Gastrocnemius medialis (tissue), 4 donors: ENCODE measurements around the gene TCP11L2. TPM values are rescaled to one million over a fixed set of nuclear protein-coding genes. Genes with fewer than 3 reads are reported as not detected.
"Not testable (repeated sequence)": the region's sequence is repeated elsewhere in the genome, so short reads cannot be mapped to it uniquely, and the experiment has no call there.

Experiments
- ATAC-seq, 2 donors: fragments of 150-250 bp; one replicate each; pipeline ENCODE4 v1.9.1; 2016
- DNase-seq, 2 donors: peaks; one replicate each; pipeline ENCODE4 v3.0.0-alpha.2; 2019
- H3K27ac ChIP-seq, 4 donors: fragments of 200-600 bp; sonication (generic); 1 replicate in 1 of 4; 2 replicates in 3 of 4; pipeline ENCODE4 v1.5.1; 2016 to 2018; ENCODE audit warnings: mild to moderate bottlenecking in 2 of 4, moderate library complexity in 1 of 4
- H3K27me3 ChIP-seq, 3 donors: fragments of 200-600 bp; sonication (generic) in 2 of 3; 1 replicate in 1 of 3; 2 replicates in 2 of 3; pipeline versions ENCODE4 v1.5.1 to v1.6.0; 2016 to 2019; ENCODE audit warnings: mild to moderate bottlenecking in 1 of 3, moderate library complexity in 1 of 3
- H3K36me3 ChIP-seq, 2 donors: fragments of 200-600 bp; sonication (generic) in 1 of 2; one replicate each; pipeline ENCODE4 v1.5.1; 2017 to 2018
- H3K4me1 ChIP-seq, 2 donors: fragments of 200-600 bp; sonication (generic) in 1 of 2; one replicate each; pipeline ENCODE4 v1.5.1; 2016 to 2017; ENCODE audit warnings: mild to moderate bottlenecking in 2 of 2
- H3K4me3 ChIP-seq, 4 donors: fragments of 200-600 bp; sonication (generic) in 3 of 4; 1 replicate in 1 of 4; 2 replicates in 3 of 4; pipeline ENCODE4 v1.5.1; 2016 to 2019; ENCODE audit warnings: mild to moderate bottlenecking in 2 of 4
- H3K9me3 ChIP-seq, 3 donors: fragments of 200-600 bp; sonication (generic) in 2 of 3; 1 replicate in 1 of 3; 2 replicates in 2 of 3; pipeline ENCODE4 v1.5.1; 2016 to 2019
- CTCF ChIP-seq, 5 experiments: fragments of 450-650 bp in 3 of 5; fragments of 200-600 bp in 2 of 5; sonication (generic) in 2 of 5; IDR thresholded peaks in 4 of 5; conservative IDR thresholded peaks in 1 of 5; 1 replicate in 4 of 5; 2 replicates in 1 of 5; pipeline ENCODE4 v1.5.1; 2016 to 2019; ENCODE audit warnings: antibody characterized with exemption in 5 of 5, mild to moderate bottlenecking in 3 of 5, moderate library complexity in 3 of 5
- POLR2A ChIP-seq, 2 donors: fragments of 450-650 bp; IDR thresholded peaks; one replicate each; pipeline ENCODE4 v1.6.1; 2017; ENCODE audit warnings: antibody characterized with exemption in 2 of 2, mild to moderate bottlenecking in 2 of 2, moderate library complexity in 2 of 2
- in situ Hi-C, 4 donors: fragments of 200-750 bp; cut with MboI; loops; one replicate each; pipeline versions ENCODE4 v1.15.0 to v1.8.0; 2017; ENCODE audit warnings: low sequenced_read_pairs in 4 of 4
- intact Hi-C: fragments of 100-400 bp; cut with DNase I; formaldehyde crosslinking; loops from one replicate; pipeline ENCODE4 v1.15.1; 2023; ENCODE audit warnings: low total_unique reads
- total RNA-seq, 4 donors: library from RNA; depleted of rRNA; stranded (reverse); fragments of >200 nt; gene quantifications; one replicate each; pipeline versions ENCODE4 v1.1.0 to v1.2.3, GENCODE V29; 2016

TCP11L2 gene
- total RNA-seq, 4 donors from 2014 or later, result 39.1 to 51.7 (median 43.9) TPM

- no peak for ATAC-seq
These were observed 76.3 kb downstream of the TCP11L2 start for GRCh38 chr12:106378788-106379187.

GRCh38 chr12:106380954-106381353 is 78.4 kb downstream of the TCP11L2 start:
- in situ Hi-C loops, result loop anchor here (10.0 to 25.0 kb wide), 4 partner anchors 456 to 731 kb away; no protein-coding TSS in a partner anchor
- ATAC-seq (no peak), DNase-seq (no peak)
- Histone ChIP-seq H3K36me3 (peaks cover 0 to 52% of the 10 kb centered on the region in 2 donors), H3K27ac (no peak overlapping the region), H3K9me3 (no peaks in the 10 kb centered on the region), H3K4me1 (no peaks in the 10 kb centered on the region), H3K27me3 (no peaks in the 10 kb centered on the region), H3K4me3 (no peak overlapping the region)
- intact Hi-C loops, result loop anchor here (10.0 kb wide), 1 partner anchor 464 kb away; no protein-coding TSS in a partner anchor
- TF ChIP-seq CTCF (IDR thresholded peaks at IDR 0.05 in 4 of 5, conservative IDR thresholded peaks at IDR 0.05 in 1 of 5) (no peak), POLR2A (IDR thresholded peaks at IDR 0.05) (no peak)

More at GRCh38 chr12:106378788-106379187, 76.3 kb downstream of the TCP11L2 start:
- H3K9me3 ChIP-seq, result no peaks in the 10 kb centered on the region
- no peaks in the 10 kb centered on the region for H3K27me3 ChIP-seq
- H3K4me3 ChIP-seq, result no peak overlapping the region
- DNase-seq, result no peak
- in situ Hi-C loops (loop anchor here in 3 of 4 donors (25.0 kb wide), 2 partner anchors 459 to 734 kb away; no protein-coding TSS in a partner anchor), intact Hi-C loops (no loop called here)
- TF ChIP-seq POLR2A (IDR thresholded peaks at IDR 0.05) (no peak), CTCF (IDR thresholded peaks at IDR 0.05 in 4 of 5, conservative IDR thresholded peaks at IDR 0.05 in 1 of 5) (no peak)
- H3K36me3 ChIP-seq, result peaks cover 0 to 55% of the 10 kb centered on the region in 2 donors
- H3K27ac ChIP-seq, result no peak overlapping the region
- no peaks in the 10 kb centered on the region for H3K4me1 ChIP-seq

GRCh38 chr12:106381866-106382265 is 79.3 kb downstream of the TCP11L2 start:
- ATAC-seq, H3K4me3 ChIP-seq, DNase-seq, H3K4me1 ChIP-seq, H3K27me3 ChIP-seq, H3K9me3 ChIP-seq, H3K27ac ChIP-seq: not testable (repeated sequence)
- peaks cover 0 to 42% of the 10 kb centered on the region in 2 donors for H3K36me3 ChIP-seq
- in situ Hi-C loops (loop anchor here (10.0 to 25.0 kb wide), 4 partner anchors 455 to 730 kb away; no protein-coding TSS in a partner anchor), intact Hi-C loops (loop anchor here (10.0 kb wide), 1 partner anchor 463 kb away; no protein-coding TSS in a partner anchor)

GRCh38 chr12:106386813-106387535 is 84.4 kb downstream of the TCP11L2 start:
- ATAC-seq, result no peak
- H3K4me1 ChIP-seq, result no peaks in the 10 kb centered on the region
- no peak for DNase-seq
- in situ Hi-C loops, result loop anchor here (5.0 to 25.0 kb wide), 6 partner anchors 450 to 725 kb away; no protein-coding TSS in a partner anchor
- no peak overlapping the region for H3K4me3 ChIP-seq
- intact Hi-C loops, result loop anchor here (2.0 to 10.0 kb wide), 3 partner anchors 458 to 718 kb away; no protein-coding TSS in a partner anchor
- H3K36me3 ChIP-seq, result peaks cover 0 to 8% of the 10 kb centered on the region in 2 donors
- H3K9me3 ChIP-seq, result no peaks in the 10 kb centered on the region
- no peaks in the 10 kb centered on the region for H3K27me3 ChIP-seq
- H3K27ac ChIP-seq, result no peak overlapping the region
- TF ChIP-seq POLR2A (IDR thresholded peaks at IDR 0.05) (no peak), CTCF (IDR thresholded peaks at IDR 0.05 in 4 of 5, conservative IDR thresholded peaks at IDR 0.05 in 1 of 5) (no peak)

GRCh38 chr12:106387848-106388377 is 85.4 kb downstream of the TCP11L2 start:
- Histone ChIP-seq H3K4me1 (no peaks in the 10 kb centered on the region), H3K27me3 (no peaks in the 10 kb centered on the region), H3K9me3 (no peaks in the 10 kb centered on the region), H3K4me3 (no peak overlapping the region), H3K27ac (no peak overlapping the region), H3K36me3 (no peaks in the 10 kb centered on the region)
- ATAC-seq (no peak), DNase-seq (no peak)
- intact Hi-C loops (loop anchor here (2.0 to 10.0 kb wide), 3 partner anchors 457 to 717 kb away; no protein-coding TSS in a partner anchor), in situ Hi-C loops (loop anchor here (5.0 to 25.0 kb wide), 6 partner anchors 449 to 724 kb away; no protein-coding TSS in a partner anchor)
- no peak for TF ChIP-seq POLR2A (IDR thresholded peaks at IDR 0.05)
- TF ChIP-seq CTCF (IDR thresholded peaks at IDR 0.05 in 4 of 5, conservative IDR thresholded peaks at IDR 0.05 in 1 of 5), result no peak
